ENCODE results near the gene GNPTAB.

GNPTAB gene

GRCh38 chr12:101809208-101809607 lies 21.6 kb downstream of the GNPTAB start:
- peaks cover 27% of the 10 kb centered on the region for H3K4me1 ChIP-seq
- H3K4me3 ChIP-seq: no peak overlapping the region
- no peaks in the 10 kb centered on the region for H3K36me3 ChIP-seq
- no peak for TF ChIP-seq Cebpa-rat (IDR thresholded peaks at IDR 0.05)
- no peaks in the 10 kb centered on the region for H3K27me3 ChIP-seq
- no peak overlapping the region for H3K9ac ChIP-seq
- no peaks in the 10 kb centered on the region for H4K20me1 ChIP-seq
- no peak overlapping the region for H3K4me2 ChIP-seq
- H3K27ac ChIP-seq: no peak overlapping the region
- H3K9me3 ChIP-seq: no peaks in the 10 kb centered on the region

- no peak overlapping the region for H3K4me3 ChIP-seq
- no peaks in the 10 kb centered on the region for H3K9me3 ChIP-seq
- no peak for TF ChIP-seq Cebpa-rat (IDR thresholded peaks at IDR 0.05)
- H4K20me1 ChIP-seq: no peaks in the 10 kb centered on the region
- peaks cover 38% of the 10 kb centered on the region for H3K4me1 ChIP-seq
- no peaks in the 10 kb centered on the region for H3K36me3 ChIP-seq
- H3K27ac ChIP-seq: no peak overlapping the region
- no peaks in the 10 kb centered on the region for H3K27me3 ChIP-seq
- H3K4me2 ChIP-seq: no peak overlapping the region
- H3K9ac ChIP-seq: no peak overlapping the region
These were observed 24.5 kb downstream of the GNPTAB start for GRCh38 chr12:101806265-101806664.

GRCh38 chr12:101804409-101804808 lies 26.4 kb downstream of the GNPTAB start:
- Histone ChIP-seq H3K9me3 (no peaks in the 10 kb centered on the region), H4K20me1 (no peaks in the 10 kb centered on the region), H3K9ac (0 out of 2 replicates have a peak overlapping the region, but pooled peaks have one; percentile 12), H3K4me3 (no peak overlapping the region), H3K36me3 (no peaks in the 10 kb centered on the region), H3K27me3 (no peaks in the 10 kb centered on the region), H3K4me2 (peak overlapping the region; percentile 62), H3K4me1 (peaks cover 33% of the 10 kb centered on the region), H3K27ac (peak overlapping the region; percentile 57; the same call in 1 of the 2 replicates)
- no peak for TF ChIP-seq Cebpa-rat (IDR thresholded peaks at IDR 0.05)

GRCh38 chr12:101803978-101804377 lies 26.8 kb downstream of the GNPTAB start:
- Histone ChIP-seq H3K27me3 (no peaks in the 10 kb centered on the region), H3K4me2 (peak overlapping the region; percentile 62), H3K9me3 (no peaks in the 10 kb centered on the region), H3K9ac (no peak overlapping the region), H4K20me1 (no peaks in the 10 kb centered on the region), H3K4me1 (peaks cover 33% of the 10 kb centered on the region), H3K36me3 (no peaks in the 10 kb centered on the region), H3K4me3 (no peak overlapping the region), H3K27ac (peak overlapping the region; percentile 57; the same call in 1 of the 2 replicates)
- no peak for TF ChIP-seq Cebpa-rat (IDR thresholded peaks at IDR 0.05)

- Histone ChIP-seq H3K9me3 (no peaks in the 10 kb centered on the region), H3K4me1 (peaks cover 33% of the 10 kb centered on the region), H3K4me2 (peak overlapping the region; percentile 42), H3K27ac (no peak overlapping the region), H3K9ac (no peak overlapping the region), H3K4me3 (no peak overlapping the region), H4K20me1 (no peaks in the 10 kb centered on the region), H3K36me3 (no peaks in the 10 kb centered on the region), H3K27me3 (no peaks in the 10 kb centered on the region)
- TF ChIP-seq Cebpa-rat (IDR thresholded peaks at IDR 0.05): no peak
These were observed 28.3 kb downstream of the GNPTAB start for GRCh38 chr12:101802486-101802885.

- Histone ChIP-seq H3K27ac (no peak overlapping the region), H3K9me3 (no peaks in the 10 kb centered on the region), H4K20me1 (no peaks in the 10 kb centered on the region), H3K9ac (no peak overlapping the region), H3K27me3 (no peaks in the 10 kb centered on the region), H3K4me3 (no peak overlapping the region), H3K4me2 (no peak overlapping the region), H3K4me1 (peaks cover 26% of the 10 kb centered on the region), H3K36me3 (peaks cover 4% of the 10 kb centered on the region; the same call in 1 of the 2 replicates)
- no peak for TF ChIP-seq Cebpa-rat (IDR thresholded peaks at IDR 0.05)
These were observed 31.0 kb downstream of the GNPTAB start for GRCh38 chr12:101799774-101800173.

GRCh38 chr12:101795786-101796185 lies 35.0 kb downstream of the GNPTAB start:
- no peaks in the 10 kb centered on the region for H4K20me1 ChIP-seq
- no peak overlapping the region for H3K4me3 ChIP-seq
- 0 out of 2 replicates have a peak, but pooled peaks cover 5% of the 10 kb centered on the region for H3K4me1 ChIP-seq
- H3K9me3 ChIP-seq: no peaks in the 10 kb centered on the region
- peaks cover 4% of the 10 kb centered on the region; the same call in 1 of the 2 replicates for H3K36me3 ChIP-seq
- H3K27me3 ChIP-seq: no peaks in the 10 kb centered on the region
- no peak overlapping the region for H3K27ac ChIP-seq
- H3K9ac ChIP-seq: no peak overlapping the region
- no peak for TF ChIP-seq Cebpa-rat (IDR thresholded peaks at IDR 0.05)
- H3K4me2 ChIP-seq: no peak overlapping the region

- no peak overlapping the region for H3K4me3 ChIP-seq
- H3K4me2 ChIP-seq: no peak overlapping the region
- no peaks in the 10 kb centered on the region for H3K27me3 ChIP-seq
- no peaks in the 10 kb centered on the region for H3K9me3 ChIP-seq
- H3K4me1 ChIP-seq: no peaks in the 10 kb centered on the region
- no peak overlapping the region for H3K27ac ChIP-seq
- no peaks in the 10 kb centered on the region for H4K20me1 ChIP-seq
- H3K36me3 ChIP-seq: peaks cover 4% of the 10 kb centered on the region; the same call in 1 of the 2 replicates
- TF ChIP-seq Cebpa-rat (IDR thresholded peaks at IDR 0.05): no peak
- no peak overlapping the region for H3K9ac ChIP-seq
These were observed 35.7 kb downstream of the GNPTAB start for GRCh38 chr12:101795013-101795412.

- Histone ChIP-seq H3K36me3 (peaks cover 5% of the 10 kb centered on the region), H3K4me2 (no peak overlapping the region), H3K27ac (no peak overlapping the region), H3K4me3 (no peak overlapping the region), H3K9ac (no peak overlapping the region), H3K27me3 (no peaks in the 10 kb centered on the region), H4K20me1 (no peaks in the 10 kb centered on the region), H3K4me1 (no peaks in the 10 kb centered on the region), H3K9me3 (no peaks in the 10 kb centered on the region)
- no peak for TF ChIP-seq Cebpa-rat (IDR thresholded peaks at IDR 0.05)
These were observed 36.2 kb downstream of the GNPTAB start for GRCh38 chr12:101794574-101794973.

- H3K4me1 ChIP-seq: no peaks in the 10 kb centered on the region
- H3K9ac ChIP-seq: no peak overlapping the region
- H3K27ac ChIP-seq: no peak overlapping the region
- H4K20me1 ChIP-seq: no peaks in the 10 kb centered on the region
- no peak for TF ChIP-seq Cebpa-rat (IDR thresholded peaks at IDR 0.05)
- H3K4me2 ChIP-seq: no peak overlapping the region
- no peak overlapping the region for H3K4me3 ChIP-seq
- no peaks in the 10 kb centered on the region for H3K9me3 ChIP-seq
- no peaks in the 10 kb centered on the region for H3K27me3 ChIP-seq
- H3K36me3 ChIP-seq: peaks cover 11% of the 10 kb centered on the region
These were observed 37.4 kb downstream of the GNPTAB start for GRCh38 chr12:101793401-101793800.
